ENCODE data around the gene MRNIP.

DNA sequence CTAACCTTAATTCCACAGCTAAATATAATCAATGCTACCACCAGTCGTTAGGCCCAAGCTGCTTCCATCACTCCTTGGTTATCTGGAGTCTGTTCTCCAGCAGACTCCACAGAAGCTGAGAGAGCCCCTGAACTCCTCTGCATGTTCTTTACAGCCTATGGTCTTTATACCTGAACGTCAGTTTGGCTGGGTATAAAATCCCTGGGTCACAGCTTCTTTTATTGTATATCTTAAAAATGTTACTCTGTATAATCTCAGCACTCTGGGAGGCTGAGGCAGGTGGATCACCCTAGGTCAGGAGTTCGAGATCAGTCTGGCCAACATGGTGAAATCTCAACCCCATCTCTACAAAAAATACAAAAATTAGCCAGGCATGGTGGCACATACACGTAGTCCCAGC lies 23.7 kb upstream of the MRNIP start:
- TF ChIP-seq, protein P1, sequence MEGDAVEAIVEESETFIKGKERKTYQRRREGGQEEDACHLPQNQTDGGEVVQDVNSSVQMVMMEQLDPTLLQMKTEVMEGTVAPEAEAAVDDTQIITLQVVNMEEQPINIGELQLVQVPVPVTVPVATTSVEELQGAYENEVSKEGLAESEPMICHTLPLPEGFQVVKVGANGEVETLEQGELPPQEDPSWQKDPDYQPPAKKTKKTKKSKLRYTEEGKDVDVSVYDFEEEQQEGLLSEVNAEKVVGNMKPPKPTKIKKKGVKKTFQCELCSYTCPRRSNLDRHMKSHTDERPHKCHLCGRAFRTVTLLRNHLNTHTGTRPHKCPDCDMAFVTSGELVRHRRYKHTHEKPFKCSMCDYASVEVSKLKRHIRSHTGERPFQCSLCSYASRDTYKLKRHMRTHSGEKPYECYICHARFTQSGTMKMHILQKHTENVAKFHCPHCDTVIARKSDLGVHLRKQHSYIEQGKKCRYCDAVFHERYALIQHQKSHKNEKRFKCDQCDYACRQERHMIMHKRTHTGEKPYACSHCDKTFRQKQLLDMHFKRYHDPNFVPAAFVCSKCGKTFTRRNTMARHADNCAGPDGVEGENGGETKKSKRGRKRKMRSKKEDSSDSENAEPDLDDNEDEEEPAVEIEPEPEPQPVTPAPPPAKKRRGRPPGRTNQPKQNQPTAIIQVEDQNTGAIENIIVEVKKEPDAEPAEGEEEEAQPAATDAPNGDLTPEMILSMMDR (IDR thresholded peaks at IDR 0.05 in 2 of 3, conservative IDR thresholded peaks at IDR 0.05 in 1 of 3; ENCODE audit: borderline replicate concordance in 1 of 3, insufficient read depth in 1 of 3, low read depth in 2 of 3, low read length in 2 of 3): no peak
- TF ChIP-seq SIN3A (IDR thresholded peaks at IDR 0.05; ENCODE audit: low read depth) (no peak), POLR2A (IDR thresholded peaks at IDR 0.05; ENCODE audit: borderline replicate concordance, extremely low read depth, insufficient read depth, insufficient read length) (no peak), ZNF274 (IDR thresholded peaks at IDR 0.05; ENCODE audit: low read depth, low read length) (no peak), SP1 (IDR thresholded peaks at IDR 0.05; ENCODE audit: low read depth) (no peak), MAX (IDR thresholded peaks at IDR 0.05) (no peak), POLR2AphosphoS5 (IDR thresholded peaks at IDR 0.05; ENCODE audit: low read depth, low read length) (no peak), EZH2 (IDR thresholded peaks at IDR 0.05) (no peak)
- TF ChIP-seq, protein P2, sequence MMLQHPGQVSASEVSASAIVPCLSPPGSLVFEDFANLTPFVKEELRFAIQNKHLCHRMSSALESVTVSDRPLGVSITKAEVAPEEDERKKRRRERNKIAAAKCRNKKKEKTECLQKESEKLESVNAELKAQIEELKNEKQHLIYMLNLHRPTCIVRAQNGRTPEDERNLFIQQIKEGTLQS (IDR thresholded peaks at IDR 0.05): no peak
